Fibroblast of skin of right quadriceps (primary cell): ENCODE results near the gene TMEM9.

Experiments
- DNase-seq: peaks from one replicate; pipeline ENCODE4 v3.0.0-alpha.2; 2013

The TMEM9 gene

GRCh38 chr1:201126463-201126831 lies 27.8 kb downstream of the TMEM9 start:
- no peak for DNase-seq

GRCh38 chr1:201125800-201126199 lies 28.5 kb downstream of the TMEM9 start:
- no peak for DNase-seq

GRCh38 chr1:201125019-201125418 lies 29.3 kb downstream of the TMEM9 start:
- DNase-seq: no peak

GRCh38 chr1:201123866-201124265 lies 30.4 kb downstream of the TMEM9 start:
- no peak for DNase-seq

- no peak for DNase-seq
Measured at GRCh38 chr1:201122321-201122957, 31.8 kb downstream of the TMEM9 start.

- DNase-seq: peak; percentile 26
Measured at GRCh38 chr1:201119206-201120197, 34.8 kb downstream of the TMEM9 start.

- DNase-seq: no peak
Measured at GRCh38 chr1:201116091-201116490, 38.2 kb downstream of the TMEM9 start.

- DNase-seq: no peak
Measured at GRCh38 chr1:201115390-201115937, 38.8 kb downstream of the TMEM9 start.

- DNase-seq: peak; percentile 93
Measured at GRCh38 chr1:201114245-201115131, 39.8 kb downstream of the TMEM9 start.

GRCh38 chr1:201113451-201114244 lies 40.6 kb downstream of the TMEM9 start:
- DNase-seq: no peak

GRCh38 chr1:201112926-201113325 lies 41.3 kb downstream of the TMEM9 start:
- DNase-seq: no peak

- no peak for DNase-seq
Measured at GRCh38 chr1:201112173-201112731, 42.0 kb downstream of the TMEM9 start, which contains the start of gene CACNA1S. CACNA1S (minus strand) TSS chr1:201112426; CDS start chr1:201112339, 87 bp downstream.

- DNase-seq: no peak
Measured at GRCh38 chr1:201111672-201112071, 42.6 kb downstream of the TMEM9 start.

GRCh38 chr1:201111156-201111555 lies 43.1 kb downstream of the TMEM9 start:
- no peak for DNase-seq

- DNase-seq: no peak
Measured at GRCh38 chr1:201110616-201111015, 43.7 kb downstream of the TMEM9 start.

GRCh38 chr1:201110138-201110537 lies 44.1 kb downstream of the TMEM9 start:
- no peak for DNase-seq

GRCh38 chr1:201109651-201110050 lies 44.6 kb downstream of the TMEM9 start:
- no peak for DNase-seq

- no peak for DNase-seq
Measured at GRCh38 chr1:201108614-201109013, 45.7 kb downstream of the TMEM9 start.

GRCh38 chr1:201105688-201106087 lies 48.6 kb downstream of the TMEM9 start:
- no peak for DNase-seq

- no peak for DNase-seq
Measured at GRCh38 chr1:201104141-201104540, 50.1 kb downstream of the TMEM9 start.

- no peak for DNase-seq
Measured at GRCh38 chr1:201103666-201104065, 50.6 kb downstream of the TMEM9 start.
